ENCODE results near the gene UGT2B15.
"Not testable (repeated sequence)": the region's sequence is repeated elsewhere in the genome, so short reads cannot be mapped to it uniquely, and the experiment has no call there.

The UGT2B15 gene

DNA sequence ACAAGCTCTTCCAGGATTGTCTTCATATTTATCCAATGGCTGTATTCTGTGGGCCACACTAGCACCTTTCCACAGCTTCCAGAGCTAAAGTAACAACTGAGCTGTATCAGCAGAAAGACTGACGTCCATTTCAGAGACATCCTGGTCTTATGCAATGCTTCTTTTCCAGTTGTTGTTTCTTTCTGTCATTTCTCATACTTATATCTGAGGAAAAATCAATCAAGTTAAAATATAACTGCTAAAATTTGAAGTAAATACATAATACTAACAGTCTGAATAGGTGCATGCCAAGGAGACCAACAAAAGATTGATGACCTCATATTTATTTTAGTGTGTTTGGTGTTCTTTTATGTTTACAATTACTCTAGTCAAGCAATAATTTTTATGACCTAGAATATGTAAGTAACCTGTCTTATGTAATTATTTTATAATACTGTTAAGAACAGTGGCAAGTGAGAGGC, at the start of gene UGT2B15:
Gene UGT2B15 (minus strand): TSS at position 174 of the 461 bp plus-strand sequence. CDS start 34 bp downstream, at position 140.
- DNase-seq: not testable (repeated sequence)

DNA sequence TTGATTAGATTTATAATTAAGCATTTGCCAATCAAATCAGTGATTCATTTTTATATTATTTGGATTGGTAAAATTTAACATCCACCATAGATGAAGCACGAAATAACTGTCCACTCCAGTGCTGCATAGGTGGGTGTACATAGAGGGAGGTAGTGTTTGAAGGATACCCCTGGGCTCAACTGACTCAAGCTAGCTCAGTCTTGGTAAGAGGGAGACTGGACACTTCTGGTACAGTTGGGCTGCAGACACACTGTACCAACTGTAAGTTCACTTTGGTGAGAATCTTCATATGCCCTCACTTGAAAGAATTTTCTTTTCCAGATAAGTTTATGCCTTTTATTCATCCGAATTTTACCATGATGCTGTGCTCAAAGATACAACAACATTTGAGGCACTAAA, 48.6 kb upstream of the UGT2B15 start:
- DNase-seq: no peak

DNA sequence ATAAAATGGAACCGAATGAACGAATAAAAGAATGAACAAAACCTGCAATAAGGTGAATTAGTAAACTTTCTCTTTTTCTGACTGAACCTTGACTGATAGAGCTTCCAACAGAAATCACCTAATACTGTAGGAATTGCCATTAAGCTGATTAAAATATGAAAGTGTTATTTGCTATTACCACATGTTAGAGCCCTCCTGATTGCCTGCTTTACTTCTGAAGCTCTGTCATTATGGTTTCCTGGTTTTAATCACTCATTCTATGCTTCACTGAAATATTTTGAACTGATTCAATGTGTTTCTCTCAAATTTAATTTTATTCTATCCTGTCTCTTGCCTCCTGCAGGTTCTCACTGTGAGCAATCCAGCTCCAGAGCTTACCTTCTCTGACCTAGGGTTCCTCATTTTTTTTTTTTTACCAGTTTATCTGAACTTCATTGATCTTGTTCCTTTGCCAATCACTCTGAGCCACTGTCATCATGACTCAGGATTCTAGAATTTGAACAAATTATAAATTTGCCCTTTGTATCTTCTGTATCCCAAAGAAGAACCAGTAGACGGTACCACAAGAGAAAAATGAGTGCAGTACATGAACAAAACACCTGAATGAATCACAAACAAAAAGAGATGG, 48.1 kb upstream of the UGT2B15 start:
- no peak for DNase-seq

DNA sequence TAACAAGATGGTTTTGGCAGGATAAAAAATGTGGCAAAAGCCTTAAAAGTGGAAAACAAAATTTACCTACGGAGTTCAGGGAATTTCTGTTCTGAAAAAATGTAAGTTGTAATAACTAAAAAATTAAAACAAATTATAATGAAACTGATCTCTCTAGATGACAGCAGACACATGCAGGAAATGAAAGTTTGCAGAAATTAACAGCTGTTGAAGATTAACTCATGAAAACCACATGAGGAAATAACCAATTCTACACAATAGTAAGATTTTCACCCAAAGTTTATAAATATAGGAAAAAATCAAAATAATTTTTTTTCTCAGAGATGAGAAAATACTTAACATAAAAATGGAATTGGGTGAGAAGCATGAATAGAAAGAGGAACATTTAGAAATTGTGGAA, 47.5 kb upstream of the UGT2B15 start:
- DNase-seq: no peak

DNA sequence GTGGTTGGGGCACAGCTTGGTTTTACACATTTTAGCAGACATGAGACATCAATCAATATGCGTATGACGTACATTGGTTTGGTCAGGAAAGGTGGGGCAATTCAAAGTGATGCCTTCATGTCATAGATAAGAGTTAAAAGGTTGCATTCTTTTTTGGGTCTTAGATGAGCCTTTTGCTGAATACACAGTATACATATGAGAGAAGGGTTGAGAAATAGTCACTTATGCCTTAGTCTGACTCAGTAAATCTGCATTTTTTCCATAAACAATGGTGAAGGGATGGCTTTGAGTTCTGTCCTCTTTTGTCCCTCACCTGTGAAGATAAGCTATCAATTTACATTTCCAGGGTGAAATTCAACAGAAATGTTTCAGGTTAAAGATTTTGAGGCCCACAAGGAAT, 43.9 kb upstream of the UGT2B15 start:
- no peak for DNase-seq

DNA sequence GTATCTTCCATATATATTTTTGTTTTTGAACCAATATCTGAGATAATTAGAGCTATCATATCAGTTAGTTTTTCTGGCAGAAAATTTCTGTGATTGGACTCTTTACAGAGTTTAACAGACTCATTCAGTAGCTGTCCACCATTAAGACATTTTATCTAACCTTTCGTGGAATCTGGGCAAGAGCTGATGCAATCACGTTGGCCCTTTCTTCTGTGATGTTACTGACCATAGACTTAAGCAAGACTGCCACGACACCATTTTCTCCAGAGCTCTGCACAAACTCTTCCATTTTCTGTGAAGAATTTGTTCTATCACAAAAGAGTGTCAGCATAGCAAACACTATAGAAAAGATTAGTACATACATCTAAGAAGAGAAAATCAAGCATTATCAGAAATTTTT, 41.8 kb upstream of the UGT2B15 start:
- DNase-seq: no peak

DNA sequence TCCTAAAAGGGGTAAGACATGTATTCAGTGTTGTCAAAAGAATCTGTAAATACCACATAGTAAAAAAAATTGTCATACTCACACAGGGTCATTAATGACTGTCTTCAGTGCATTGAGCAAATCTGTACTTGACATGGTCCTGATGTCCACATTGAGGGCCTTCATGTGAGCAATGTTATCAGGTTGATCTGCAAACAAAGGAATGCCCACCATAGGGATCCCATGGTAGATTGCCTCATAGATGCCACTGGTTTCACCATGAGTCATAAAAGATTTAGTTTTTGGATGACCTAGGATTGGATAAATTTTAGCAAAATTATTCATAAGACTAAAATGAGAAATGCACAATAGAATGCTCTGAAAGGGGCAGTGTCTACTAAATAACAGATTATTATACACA, 38.1 kb upstream of the UGT2B15 start:
- no peak for DNase-seq

DNA sequence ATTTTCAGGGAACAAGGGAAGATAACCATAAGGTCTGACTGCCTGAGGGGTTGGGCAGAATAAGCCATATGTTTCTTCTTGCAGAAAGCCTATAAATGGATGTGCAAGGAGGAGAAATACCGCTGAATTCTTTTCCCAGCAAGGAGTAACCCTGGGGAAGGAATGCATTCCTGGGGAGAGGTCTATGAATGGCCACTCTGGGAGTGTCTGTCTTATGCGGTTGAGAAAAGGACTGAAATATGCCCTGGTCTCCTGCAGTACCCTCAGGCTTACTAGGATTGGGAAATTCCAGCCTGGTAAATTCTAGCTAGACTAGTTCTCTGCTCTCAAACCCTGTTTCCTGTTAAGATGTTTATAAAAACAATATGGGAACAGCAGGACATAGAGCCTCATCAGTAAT, 32.7 kb upstream of the UGT2B15 start:
- DNase-seq: not testable (repeated sequence)

DNA sequence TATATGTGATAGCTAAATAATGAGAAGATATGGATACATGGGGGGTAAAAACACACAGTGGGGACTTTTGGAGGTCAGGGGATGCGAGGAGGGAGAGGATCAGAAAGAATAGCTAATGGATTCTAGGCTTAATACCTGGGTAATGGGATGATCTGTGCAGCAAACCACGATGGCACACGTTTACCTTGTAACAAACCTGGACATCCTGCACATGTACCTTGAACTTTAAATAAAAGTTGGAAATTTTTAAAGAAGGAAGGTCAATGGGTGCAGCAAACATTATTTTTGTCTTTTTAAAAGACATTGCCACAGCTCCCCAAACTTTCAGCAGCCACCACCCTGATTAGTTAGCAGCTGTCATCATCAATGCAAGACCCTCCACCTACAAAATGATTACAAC, 29.7 kb upstream of the UGT2B15 start:
- no peak for DNase-seq

DNA sequence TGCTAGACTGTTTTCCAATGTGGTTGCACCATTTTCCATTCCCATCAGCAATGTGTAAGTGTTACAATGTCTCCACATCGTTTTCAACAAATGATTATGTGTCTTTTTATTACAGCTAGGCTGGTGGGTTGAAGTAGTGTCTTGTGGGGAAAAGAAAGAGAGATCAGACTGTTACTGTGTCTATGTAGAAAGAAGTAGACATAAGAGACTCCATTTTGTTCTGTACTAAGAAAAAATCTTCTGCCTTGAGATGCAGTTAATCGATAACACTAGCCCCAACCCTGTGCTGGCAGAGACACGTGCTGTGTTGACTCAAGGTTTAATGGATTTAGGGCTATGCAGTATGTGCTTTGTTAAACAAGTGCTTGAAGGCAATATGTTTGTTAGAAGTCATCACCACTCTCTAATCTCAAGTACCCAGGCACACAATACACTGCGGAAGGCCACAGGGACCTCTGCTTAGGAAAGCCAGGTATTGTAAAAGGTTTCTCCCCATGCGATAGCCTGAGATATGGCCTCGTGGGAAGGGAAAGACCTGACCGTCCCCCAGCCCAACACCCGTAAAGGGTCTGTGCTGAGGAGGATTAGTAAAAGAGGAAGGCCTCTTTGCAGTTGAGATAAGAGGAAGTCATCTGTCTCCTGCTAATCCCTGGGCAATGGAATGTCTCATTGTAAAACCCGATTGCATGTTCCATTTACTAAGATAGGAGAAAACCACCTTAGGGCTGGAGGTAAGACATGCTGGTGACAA, 23.0 kb upstream of the UGT2B15 start:
- no peak for DNase-seq

DNA sequence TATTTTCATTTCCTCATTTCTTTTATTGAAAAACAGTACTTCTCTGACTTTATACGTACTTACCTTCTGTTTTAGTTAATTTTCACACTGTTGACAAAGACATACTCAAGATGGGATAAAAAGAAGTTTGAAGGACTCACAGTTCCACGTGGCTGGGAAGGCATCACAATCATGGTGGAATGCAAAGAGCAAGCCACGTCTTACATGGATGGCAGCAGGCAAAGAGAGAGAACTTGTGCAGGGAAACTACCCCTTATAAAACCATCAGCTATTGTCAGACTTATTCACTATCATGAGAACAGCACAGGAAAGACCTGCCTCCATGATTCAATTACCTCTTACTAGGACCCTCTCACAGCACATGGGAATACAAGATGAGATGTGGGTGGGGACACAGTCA, 20.7 kb upstream of the UGT2B15 start:
- no peak for DNase-seq

DNA sequence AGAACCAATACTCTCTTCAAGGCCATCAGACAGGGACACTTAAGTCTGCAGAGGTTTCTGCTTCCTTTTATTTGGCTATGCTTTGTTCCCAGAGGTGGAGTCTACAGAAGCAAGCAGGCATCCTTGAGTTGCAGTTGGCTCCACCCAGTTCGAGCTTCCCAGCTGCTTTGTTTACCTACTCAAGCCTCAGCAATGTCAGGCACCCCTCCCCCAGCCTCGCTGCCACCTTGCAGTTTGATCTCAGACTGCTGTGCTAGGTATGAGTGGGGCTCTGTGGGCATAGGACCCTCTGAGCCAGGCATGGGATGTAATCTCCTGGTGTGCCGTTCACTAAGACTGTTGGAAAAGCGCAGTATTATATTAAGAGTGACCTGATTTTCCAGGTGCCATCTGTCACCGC, 12.6 kb upstream of the UGT2B15 start:
- DNase-seq: no peak

DNA sequence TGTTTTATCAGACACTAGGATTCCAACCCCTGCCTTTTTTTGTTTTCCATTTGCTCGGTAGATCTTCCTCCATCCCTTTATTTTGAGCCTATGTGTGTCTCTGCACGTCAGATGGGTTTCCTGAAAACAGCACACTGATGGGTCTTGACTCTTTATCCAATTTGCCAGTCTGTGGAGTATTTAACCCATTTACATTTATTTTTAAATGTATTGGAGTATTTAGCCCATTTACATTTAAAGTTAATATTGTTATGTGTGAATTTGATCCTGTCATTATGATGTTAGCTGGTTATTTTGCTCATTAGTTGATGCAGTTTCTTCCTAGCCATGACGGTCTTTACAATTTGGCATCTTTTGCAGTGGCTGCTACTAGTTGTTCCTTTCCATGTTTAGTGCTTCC, 10.8 kb upstream of the UGT2B15 start:
- not testable (repeated sequence) for DNase-seq

DNA sequence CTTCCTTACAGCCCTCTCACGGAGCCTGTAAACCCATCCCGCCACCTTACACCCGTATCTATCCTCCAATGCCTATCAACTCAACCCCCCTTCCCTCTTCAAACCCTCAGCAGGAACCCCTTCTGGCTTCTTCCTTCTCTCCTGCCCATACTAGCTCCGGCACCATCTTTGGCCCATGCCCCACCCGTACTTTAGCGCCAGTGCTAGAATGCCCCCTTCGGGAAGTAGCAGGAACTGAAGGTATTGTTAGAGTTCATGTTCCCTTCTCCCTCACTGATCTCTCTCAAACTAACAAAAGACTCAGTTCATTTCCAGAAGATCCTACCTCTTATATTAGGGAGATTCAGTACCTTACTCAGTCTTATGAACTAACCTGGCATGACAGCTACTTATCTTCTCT, 2.7 kb upstream of the UGT2B15 start:
- no peak for DNase-seq

DNA sequence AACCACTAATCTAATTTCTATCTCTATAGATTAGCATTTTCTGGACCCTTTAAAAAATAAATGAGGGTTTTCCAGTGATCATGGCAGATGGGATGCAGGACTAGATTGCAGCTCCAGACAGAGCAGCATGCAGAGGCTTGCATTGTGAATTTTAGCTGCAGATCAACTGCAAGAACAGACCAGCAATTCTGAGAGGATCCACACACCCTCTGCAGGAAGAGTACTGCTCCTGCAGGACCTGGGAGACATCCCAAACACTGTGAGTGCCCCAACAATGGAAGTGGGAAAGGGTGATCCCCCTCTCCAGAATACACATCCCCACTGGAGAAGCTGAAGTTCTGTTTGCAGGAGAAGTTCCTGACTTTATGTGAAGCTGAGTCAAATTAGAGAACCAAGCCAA, 765 bp upstream of the UGT2B15 start:
- DNase-seq: not testable (repeated sequence)

DNA sequence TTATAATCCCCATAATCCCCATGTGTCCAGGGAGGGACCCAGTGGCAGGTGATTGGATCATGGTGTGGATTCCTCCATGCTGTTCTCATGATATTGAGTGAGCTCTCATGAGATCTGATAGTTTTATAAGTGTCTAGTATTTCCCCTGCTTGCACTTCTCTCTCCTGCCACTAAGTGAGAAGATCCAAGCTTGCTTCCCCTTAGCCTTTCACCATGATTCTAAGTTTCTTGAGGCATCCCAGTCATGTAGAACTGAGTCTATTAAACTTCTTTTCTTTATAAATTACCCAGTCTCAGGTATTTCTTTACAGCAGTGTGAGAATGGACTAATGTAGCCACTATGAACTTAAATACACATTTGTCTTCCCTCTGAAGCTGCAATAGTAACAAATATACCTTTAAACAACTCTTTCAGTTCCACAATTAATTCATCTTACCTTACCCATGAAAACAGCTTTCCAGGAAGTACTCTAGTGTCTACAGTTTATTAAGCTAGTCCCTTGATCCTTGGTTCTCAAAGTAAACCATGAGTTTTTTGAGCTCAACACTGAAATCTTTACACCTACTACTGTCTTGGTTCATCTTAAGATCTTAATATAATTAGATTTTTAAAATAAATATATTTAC, 1.8 kb downstream of the UGT2B15 start:
- not testable (repeated sequence) for DNase-seq

DNA sequence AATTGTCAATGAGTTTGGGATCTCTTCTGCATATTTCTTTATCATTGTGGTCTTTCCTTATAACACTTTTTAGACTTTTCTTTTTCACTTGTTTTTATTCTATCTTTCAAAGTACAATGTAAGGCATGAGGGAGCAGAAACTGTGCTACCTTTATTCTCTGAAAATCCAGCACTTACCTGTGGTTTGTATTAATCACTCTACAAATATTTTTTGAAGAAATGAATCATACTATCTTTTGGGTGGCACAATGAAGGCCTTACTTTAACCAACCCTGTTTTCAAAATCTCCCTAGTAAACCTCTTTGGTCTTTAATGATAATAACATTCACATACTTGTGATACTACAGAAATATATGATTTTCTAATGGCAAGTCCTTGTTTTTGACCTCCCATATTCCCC, 2.9 kb downstream of the UGT2B15 start:
- not testable (repeated sequence) for DNase-seq

DNA sequence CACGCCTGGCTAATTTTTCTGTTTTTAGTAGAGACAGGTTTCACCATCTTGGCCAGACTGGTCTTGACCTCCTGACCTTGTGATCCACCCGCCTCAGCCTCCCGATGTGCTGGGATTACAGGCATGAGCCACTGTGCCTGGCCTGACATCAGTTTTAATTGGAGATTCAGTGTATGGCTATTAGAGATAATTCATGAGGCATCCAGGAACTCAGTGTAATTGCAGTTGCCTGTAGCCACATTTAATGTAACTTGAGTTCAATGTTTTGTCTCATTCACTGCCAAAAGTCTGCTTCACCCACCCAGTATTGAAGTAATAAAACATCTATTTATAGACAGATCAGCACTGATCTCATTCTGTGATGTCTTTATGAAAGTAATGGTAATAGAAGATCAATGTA, 5.7 kb downstream of the UGT2B15 start:
- not testable (repeated sequence) for DNase-seq

DNA sequence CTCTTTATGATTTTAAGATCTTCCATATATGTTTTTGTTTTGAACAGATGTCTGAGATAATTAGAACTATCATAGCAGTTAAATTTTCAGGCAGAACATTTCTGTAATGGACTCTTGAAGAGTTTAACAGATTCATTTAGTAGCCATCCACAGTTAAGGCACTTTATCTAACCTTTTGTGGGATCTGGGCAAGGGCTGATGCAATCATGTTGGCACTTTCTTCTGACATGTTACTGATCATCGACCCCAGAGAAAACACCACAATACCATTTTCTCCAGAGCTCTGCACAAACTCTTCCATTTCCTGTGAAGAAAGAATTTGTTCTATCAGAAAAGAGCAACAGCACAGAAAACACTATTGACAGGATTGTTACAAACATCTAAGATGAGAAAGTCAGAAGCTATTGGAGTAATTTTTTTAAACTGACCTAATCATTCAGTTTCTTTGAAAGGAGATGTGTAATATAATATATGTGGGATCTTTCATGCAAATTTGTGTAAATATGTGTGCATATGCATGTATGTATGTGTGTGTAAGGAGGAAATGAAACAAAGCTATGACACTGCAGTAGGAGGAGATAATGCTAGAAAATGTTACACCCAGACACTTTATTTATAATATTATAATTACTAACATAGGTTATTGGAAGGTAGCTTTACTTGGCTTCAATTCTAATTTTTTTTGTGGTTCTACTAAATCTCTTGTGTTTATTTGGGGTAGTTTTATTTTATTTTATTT, 7.4 kb downstream of the UGT2B15 start:
- DNase-seq: not testable (repeated sequence)

DNA sequence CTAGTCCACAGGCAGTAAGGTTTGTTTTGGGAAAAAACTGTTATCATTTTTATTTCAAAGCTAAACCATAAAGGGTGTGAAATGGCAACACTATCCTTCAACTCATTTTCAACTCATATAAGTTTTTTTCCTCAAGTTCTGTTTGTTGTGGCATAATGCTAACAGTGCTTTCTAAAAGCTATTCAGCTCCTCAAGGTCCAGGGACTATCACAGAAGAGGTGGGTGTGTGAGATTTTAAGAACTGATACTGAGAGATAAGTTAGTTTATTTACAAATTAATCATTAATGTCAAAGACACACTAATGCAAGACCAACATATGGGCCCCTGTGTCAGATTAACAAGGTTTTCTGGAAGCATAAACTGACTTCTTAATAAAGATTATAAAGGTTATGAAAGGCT, 11.8 kb downstream of the UGT2B15 start:
- no peak for DNase-seq

DNA sequence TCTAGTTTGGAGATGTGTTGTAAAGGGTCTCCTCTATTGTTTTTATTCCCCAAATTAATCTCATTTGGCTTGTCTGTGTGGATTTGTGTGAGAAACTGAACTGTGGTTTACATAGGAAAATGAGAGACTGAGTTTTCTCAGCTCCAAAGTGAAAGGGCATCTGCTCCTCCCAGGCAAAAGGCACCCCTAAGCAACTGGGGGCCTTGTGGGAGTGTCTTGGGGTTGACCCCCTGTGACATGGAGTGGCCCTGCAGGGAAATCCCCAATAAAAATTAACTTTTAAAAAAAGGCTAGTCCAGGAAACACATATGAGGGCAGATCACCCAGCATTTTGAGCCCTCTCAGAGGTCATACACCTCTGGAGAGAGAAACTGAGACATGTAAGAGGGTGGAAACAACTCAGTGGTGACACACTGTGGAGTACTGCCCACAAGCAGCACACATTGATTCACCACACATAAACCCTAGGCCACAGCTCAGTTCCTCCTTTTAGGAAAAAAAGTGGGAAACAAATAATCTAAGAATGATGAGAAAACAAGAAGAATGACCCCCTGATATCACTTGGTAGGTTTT, 13.3 kb downstream of the UGT2B15 start:
- not testable (repeated sequence) for DNase-seq

DNA sequence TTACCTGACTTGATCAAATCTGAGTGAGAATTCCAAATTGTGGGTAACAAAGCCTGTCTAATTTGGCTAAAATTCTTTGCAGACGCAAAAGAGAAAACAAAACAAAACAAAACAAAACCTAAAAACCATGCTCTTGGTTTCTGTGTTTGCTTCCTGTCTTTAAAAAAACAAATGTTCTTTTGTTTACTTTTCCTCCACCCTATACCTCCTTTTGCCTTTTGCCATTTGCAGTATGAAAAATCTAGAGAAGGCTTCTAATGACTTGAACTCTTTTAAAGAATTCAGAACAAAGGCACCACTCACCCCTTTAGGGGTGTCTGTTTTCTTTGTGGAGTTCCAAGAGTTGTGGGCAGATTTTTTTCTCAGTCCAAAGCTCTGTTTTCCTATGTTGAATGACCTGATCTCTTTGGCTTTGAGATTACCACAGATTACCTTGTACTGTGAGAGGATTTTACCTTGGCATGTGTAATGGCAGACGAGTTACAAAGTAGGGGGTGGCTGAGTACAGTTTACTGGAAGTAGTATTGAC, 13.9 kb downstream of the UGT2B15 start:
- not testable (repeated sequence) for DNase-seq

Data from SIG-M5 (cell line).